Neural cell (in vitro differentiated cells): ENCODE results near the gene HCAR1. TPM values are rescaled to one million over a fixed set of nuclear protein-coding genes. Genes with fewer than 3 reads are reported as not detected.

Experiments used
- H2AFZ ChIP-seq: fragments of 200-600, 300-800 bp; sonication (generic), shearing (Covaris generic); 2 replicates; pipeline ENCODE4 v1.6.0; 2014; ENCODE audit warnings: low read depth, mild to moderate bottlenecking, antibody characterized with exemption, low read length, moderate library complexity
- H3F3A ChIP-seq: fragments of 200-600 bp; shearing (Covaris generic); 2 replicates; pipeline ENCODE4 v1.6.1; 2016; ENCODE audit warnings: mild to moderate bottlenecking, moderate library complexity, mixed read lengths, antibody characterized with exemption, low read length; ENCODE audit not compliant: insufficient read depth, poor library complexity, severe bottlenecking
- H3K27ac ChIP-seq: fragments of 200-600, 300-800 bp; sonication (generic), shearing (Covaris generic); 2 replicates; pipeline ENCODE4 v1.5.1; 2014; ENCODE audit warnings: mild to moderate bottlenecking, low read length, moderate library complexity
- H3K27me3 ChIP-seq: fragments of 300-800, 200-600 bp; sonication (generic), shearing (Covaris generic); 2 replicates; pipeline ENCODE4 v1.6.0; 2014; ENCODE audit warnings: mild to moderate bottlenecking, low read depth, low read length, moderate library complexity; ENCODE audit not compliant: insufficient read depth
- H3K36me3 ChIP-seq: fragments of 300-800, 200-600 bp; sonication (generic), shearing (Covaris generic); 2 replicates; pipeline ENCODE4 v1.5.1; 2014; ENCODE audit warnings: mild to moderate bottlenecking, antibody characterized with exemption, low read length, moderate library complexity; ENCODE audit not compliant: insufficient read depth
- H3K4me2 ChIP-seq: fragments of 300-800, 200-600 bp; sonication (generic), shearing (Covaris generic); 2 replicates; pipeline ENCODE4 v1.6.0; 2014; ENCODE audit warnings: mild to moderate bottlenecking, low read length
- H3K4me3 ChIP-seq: fragments of 300-800, 200-600 bp; sonication (generic), shearing (Covaris generic); 2 replicates; pipeline ENCODE4 v1.5.1; 2014; ENCODE audit warnings: mild to moderate bottlenecking, low read length, moderate library complexity
- H3K79me2 ChIP-seq: fragments of 200-600 bp; shearing (Covaris generic); replicated peaks from 2 replicates; pipeline ENCODE4 v1.6.0; 2014; ENCODE audit warnings: mild to moderate bottlenecking, low read length, moderate library complexity; ENCODE audit not compliant: insufficient read depth
- H3K9ac ChIP-seq: fragments of 300-800, 200-600 bp; sonication (generic), shearing (Covaris generic); 2 replicates; pipeline ENCODE4 v1.6.1; 2016; ENCODE audit warnings: mild to moderate bottlenecking, low read length, mixed read lengths
- H3K9me2 ChIP-seq: fragments of 200-600 bp; shearing (Covaris generic); 2 replicates; pipeline ENCODE4 v1.6.1; 2016; ENCODE audit warnings: mild to moderate bottlenecking, low read length, mixed read lengths; ENCODE audit not compliant: insufficient read depth
- H3K9me3 ChIP-seq: fragments of 200-600, 300-800 bp; sonication (generic), shearing (Covaris generic); 2 replicates; pipeline ENCODE4 v1.6.1; 2016; ENCODE audit warnings: mild to moderate bottlenecking, mixed run types, low read length, moderate library complexity, mixed read lengths
- H4K20me1 ChIP-seq: fragments of 200-600 bp; shearing (Covaris generic); 2 replicates; pipeline ENCODE4 v1.6.1; 2016; ENCODE audit warnings: mild to moderate bottlenecking, mixed run types; ENCODE audit not compliant: insufficient read depth
- CTCF ChIP-seq: fragments of 450-650 bp; IDR thresholded peaks from 2 replicates; pipeline ENCODE4 v1.5.1; 2014; ENCODE audit warnings: antibody characterized with exemption, mild to moderate bottlenecking, moderate library complexity; ENCODE audit not compliant: poor library complexity, severe bottlenecking
- EP300 ChIP-seq: fragments of 450-650 bp; conservative IDR thresholded peaks from 2 replicates; pipeline ENCODE4 v1.6.1; 2014; ENCODE audit warnings: antibody characterized with exemption, mild to moderate bottlenecking, moderate library complexity; ENCODE audit not compliant: poor library complexity, severe bottlenecking
- EZH2 ChIP-seq: fragments of 200-600, 300-800 bp; shearing (Covaris generic), sonication (generic); IDR thresholded peaks from 2 replicates; pipeline ENCODE4 v1.6.1; 2014; ENCODE audit warnings: antibody characterized with exemption, low read length, borderline replicate concordance, mild to moderate bottlenecking; ENCODE audit not compliant: insufficient read depth, poor library complexity, severe bottlenecking
- MXI1 ChIP-seq: fragments of 450-650 bp; conservative IDR thresholded peaks from 2 replicates; pipeline ENCODE4 v1.6.1; 2014; ENCODE audit warnings: antibody characterized with exemption, mild to moderate bottlenecking; ENCODE audit not compliant: poor library complexity, severe bottlenecking
- POLR2AphosphoS5 ChIP-seq: IDR thresholded peaks from 2 replicates; pipeline ENCODE4 v1.6.1; 2012
- RAD21 ChIP-seq: fragments of 450-650 bp; conservative IDR thresholded peaks from 2 replicates; pipeline ENCODE4 v1.6.1; 2014; ENCODE audit warnings: antibody characterized with exemption, mild to moderate bottlenecking, moderate library complexity
- SMC3 ChIP-seq: fragments of 450-650 bp; conservative IDR thresholded peaks from 2 replicates; pipeline ENCODE4 v1.6.1; 2014; ENCODE audit warnings: antibody characterized with exemption, mild to moderate bottlenecking, moderate library complexity; ENCODE audit not compliant: poor library complexity
- TAF1 ChIP-seq: IDR thresholded peaks from 2 replicates; pipeline ENCODE4 v1.6.1; 2012; ENCODE audit warnings: low read depth
- polyA plus RNA-seq: library from polyadenylated mRNA; depleted of rRNA; stranded (reverse); fragments of >200 nt; gene quantifications from 2 replicates; pipeline ENCODE4 v1.2.3, GENCODE V29; 2014
- TF ChIP-seq, protein P1 (sequence below): IDR thresholded peaks from 2 replicates; pipeline ENCODE4 v1.6.1; 2012; ENCODE audit warnings: borderline replicate concordance

HCAR1 gene
- polyA plus RNA-seq, 1 donor from 2014 or later = not detected

- Histone ChIP-seq H3K9ac (no peak overlapping the region), H3K9me2 (no peaks in the 10 kb centered on the region), H4K20me1 (no peaks in the 10 kb centered on the region), H3K9me3 (no peaks in the 10 kb centered on the region), H3F3A (peaks cover 3% of the 10 kb centered on the region), H3K79me2 (peaks cover 17% of the 10 kb centered on the region), H3K27ac (no peak overlapping the region), H3K4me3 (no peak overlapping the region), H3K4me2 (no peak overlapping the region), H3K36me3 (no peaks in the 10 kb centered on the region), H2AFZ (no peak overlapping the region), H3K27me3 (no peaks in the 10 kb centered on the region)
- TF ChIP-seq RAD21 (no peak), SMC3 (no peak), MXI1 (no peak), EZH2 (no peak), EP300 (no peak), TAF1 (no peak), POLR2AphosphoS5 (no peak), CTCF (no peak)
- TF ChIP-seq, protein P1, sequence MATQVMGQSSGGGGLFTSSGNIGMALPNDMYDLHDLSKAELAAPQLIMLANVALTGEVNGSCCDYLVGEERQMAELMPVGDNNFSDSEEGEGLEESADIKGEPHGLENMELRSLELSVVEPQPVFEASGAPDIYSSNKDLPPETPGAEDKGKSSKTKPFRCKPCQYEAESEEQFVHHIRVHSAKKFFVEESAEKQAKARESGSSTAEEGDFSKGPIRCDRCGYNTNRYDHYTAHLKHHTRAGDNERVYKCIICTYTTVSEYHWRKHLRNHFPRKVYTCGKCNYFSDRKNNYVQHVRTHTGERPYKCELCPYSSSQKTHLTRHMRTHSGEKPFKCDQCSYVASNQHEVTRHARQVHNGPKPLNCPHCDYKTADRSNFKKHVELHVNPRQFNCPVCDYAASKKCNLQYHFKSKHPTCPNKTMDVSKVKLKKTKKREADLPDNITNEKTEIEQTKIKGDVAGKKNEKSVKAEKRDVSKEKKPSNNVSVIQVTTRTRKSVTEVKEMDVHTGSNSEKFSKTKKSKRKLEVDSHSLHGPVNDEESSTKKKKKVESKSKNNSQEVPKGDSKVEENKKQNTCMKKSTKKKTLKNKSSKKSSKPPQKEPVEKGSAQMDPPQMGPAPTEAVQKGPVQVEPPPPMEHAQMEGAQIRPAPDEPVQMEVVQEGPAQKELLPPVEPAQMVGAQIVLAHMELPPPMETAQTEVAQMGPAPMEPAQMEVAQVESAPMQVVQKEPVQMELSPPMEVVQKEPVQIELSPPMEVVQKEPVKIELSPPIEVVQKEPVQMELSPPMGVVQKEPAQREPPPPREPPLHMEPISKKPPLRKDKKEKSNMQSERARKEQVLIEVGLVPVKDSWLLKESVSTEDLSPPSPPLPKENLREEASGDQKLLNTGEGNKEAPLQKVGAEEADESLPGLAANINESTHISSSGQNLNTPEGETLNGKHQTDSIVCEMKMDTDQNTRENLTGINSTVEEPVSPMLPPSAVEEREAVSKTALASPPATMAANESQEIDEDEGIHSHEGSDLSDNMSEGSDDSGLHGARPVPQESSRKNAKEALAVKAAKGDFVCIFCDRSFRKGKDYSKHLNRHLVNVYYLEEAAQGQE = no peak
Measured at GRCh38 chr12:122749569-122750332, 19.1 kb upstream of the HCAR1 start.

DNA sequence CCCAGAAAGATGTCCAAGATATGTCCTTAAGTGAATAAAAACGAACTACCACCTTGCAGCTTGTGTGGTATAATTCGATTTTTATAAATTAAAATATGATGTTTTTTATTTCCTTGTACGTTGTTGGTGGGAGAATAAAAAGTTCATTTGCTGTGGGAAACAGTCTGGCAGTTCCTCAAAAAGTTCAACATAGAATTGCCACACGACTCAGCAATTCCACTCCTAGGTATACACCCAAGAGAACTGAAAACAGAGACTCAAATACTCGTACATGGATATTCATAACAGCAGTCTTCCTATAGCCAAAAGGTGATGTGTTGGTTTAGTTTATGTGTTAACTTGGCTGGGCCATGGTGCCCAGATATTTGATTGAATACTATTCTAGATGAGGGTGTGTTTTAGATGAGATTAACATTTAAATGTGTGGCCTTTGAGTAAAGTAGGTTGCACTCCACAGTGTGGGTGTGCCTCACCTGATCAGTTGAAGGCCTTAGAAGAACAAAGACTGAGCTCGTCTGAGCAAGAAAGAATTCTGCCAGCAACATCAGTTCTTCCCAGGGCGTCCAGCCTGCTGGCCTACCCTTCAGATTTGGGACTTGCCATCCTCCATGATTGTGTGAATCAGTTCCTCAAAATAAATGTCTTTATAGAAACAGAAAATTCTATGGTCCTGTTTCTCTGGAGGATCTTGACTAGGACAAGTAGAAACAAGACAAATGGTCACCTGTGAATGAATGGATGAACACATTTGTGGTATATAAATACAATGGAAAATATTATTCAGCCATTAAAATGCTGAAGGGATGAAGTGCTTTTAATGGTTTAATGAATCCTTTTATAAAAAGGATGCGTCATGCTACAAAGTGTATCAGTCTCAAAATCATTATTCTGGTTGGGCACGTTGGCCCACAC is 16.8 kb upstream of the HCAR1 start:
- no peak overlapping the region for H3K9ac ChIP-seq
- no peaks in the 10 kb centered on the region for H4K20me1 ChIP-seq
- H3K9me3 ChIP-seq = no peaks in the 10 kb centered on the region
- no peaks in the 10 kb centered on the region for H3K27me3 ChIP-seq
- no peak for TF ChIP-seq MXI1
- no peak for TF ChIP-seq EZH2
- TF ChIP-seq TAF1 = no peak
- TF ChIP-seq POLR2AphosphoS5 = no peak
- TF ChIP-seq SMC3 = no peak
- no peak for TF ChIP-seq RAD21
- TF ChIP-seq CTCF = no peak
- no peak for TF ChIP-seq EP300
- TF ChIP-seq, protein P1 = no peak
- no peaks in the 10 kb centered on the region for H3F3A ChIP-seq
- no peak overlapping the region for H3K27ac ChIP-seq
- no peak overlapping the region for H3K4me3 ChIP-seq
- H2AFZ ChIP-seq = no peak overlapping the region
- no peak overlapping the region for H3K4me2 ChIP-seq
- no peaks in the 10 kb centered on the region for H3K79me2 ChIP-seq
- no peaks in the 10 kb centered on the region for H3K9me2 ChIP-seq
- no peaks in the 10 kb centered on the region for H3K36me3 ChIP-seq
